ENCODE results near the gene TSC22D3.

The TSC22D3 gene

DNA sequence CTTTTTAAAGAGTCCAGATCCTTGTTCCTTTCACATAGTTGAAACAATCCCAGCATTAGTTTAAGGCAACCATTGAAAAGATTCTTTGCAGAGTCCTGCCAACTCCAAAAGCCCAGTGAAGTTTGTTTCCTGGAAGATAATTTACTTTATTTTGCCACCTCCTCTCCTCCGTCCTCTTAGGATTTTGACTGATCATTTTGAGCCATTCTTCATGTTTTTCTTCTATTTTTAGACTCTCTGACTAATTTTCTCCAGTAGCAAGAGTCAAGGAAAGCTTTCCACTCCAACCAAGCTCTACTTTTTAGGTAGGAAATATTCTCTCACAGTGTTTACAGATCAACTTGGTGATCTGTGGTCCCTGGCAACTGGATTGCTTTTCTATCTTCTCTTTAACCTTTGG, 12.2 kb upstream of the TSC22D3 start:
- TF ChIP-seq, protein P1, sequence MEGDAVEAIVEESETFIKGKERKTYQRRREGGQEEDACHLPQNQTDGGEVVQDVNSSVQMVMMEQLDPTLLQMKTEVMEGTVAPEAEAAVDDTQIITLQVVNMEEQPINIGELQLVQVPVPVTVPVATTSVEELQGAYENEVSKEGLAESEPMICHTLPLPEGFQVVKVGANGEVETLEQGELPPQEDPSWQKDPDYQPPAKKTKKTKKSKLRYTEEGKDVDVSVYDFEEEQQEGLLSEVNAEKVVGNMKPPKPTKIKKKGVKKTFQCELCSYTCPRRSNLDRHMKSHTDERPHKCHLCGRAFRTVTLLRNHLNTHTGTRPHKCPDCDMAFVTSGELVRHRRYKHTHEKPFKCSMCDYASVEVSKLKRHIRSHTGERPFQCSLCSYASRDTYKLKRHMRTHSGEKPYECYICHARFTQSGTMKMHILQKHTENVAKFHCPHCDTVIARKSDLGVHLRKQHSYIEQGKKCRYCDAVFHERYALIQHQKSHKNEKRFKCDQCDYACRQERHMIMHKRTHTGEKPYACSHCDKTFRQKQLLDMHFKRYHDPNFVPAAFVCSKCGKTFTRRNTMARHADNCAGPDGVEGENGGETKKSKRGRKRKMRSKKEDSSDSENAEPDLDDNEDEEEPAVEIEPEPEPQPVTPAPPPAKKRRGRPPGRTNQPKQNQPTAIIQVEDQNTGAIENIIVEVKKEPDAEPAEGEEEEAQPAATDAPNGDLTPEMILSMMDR (IDR thresholded peaks at IDR 0.05; ENCODE audit: borderline replicate concordance, insufficient read depth, low read depth, low read length): no peak
- H3K4me3 ChIP-seq (ENCODE audit: low read depth, low read length): no peak overlapping the region

DNA sequence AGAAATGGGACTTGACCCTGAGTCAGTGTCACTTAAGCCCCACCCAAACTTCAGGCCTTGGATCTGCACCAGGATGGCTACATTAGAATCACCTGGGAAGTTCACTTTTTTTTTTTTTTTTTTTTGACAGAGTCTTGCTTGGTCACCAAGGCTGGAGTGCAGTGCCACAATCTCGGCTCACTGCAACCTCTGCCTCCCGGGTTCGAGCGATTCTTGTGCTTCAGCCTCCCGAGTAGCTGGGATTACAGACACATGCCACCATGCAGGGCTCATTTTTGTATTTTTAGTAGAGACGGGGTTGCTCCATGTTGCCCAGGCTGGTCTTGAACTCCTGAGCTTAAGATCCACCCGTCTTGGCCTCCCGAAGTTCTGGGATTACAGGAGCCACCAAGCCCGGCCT, 4.9 kb upstream of the TSC22D3 start:
- no peak overlapping the region for H3K4me3 ChIP-seq (ENCODE audit: low read depth, low read length)

DNA sequence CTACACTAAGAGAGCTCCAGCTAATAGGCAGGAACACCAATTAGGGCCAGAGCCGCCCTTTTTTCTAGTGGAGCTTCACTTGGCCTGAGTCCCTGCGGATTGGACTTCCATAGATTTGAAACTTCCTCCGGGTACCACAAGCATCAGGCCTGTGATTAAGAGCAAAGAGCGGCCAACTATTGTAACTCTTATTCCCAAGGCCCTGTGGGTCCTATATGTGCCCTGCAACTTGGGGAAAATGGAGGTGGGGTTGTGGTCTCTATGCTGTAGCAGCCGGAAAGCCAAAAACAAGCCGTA, 1.9 kb upstream of the TSC22D3 start, which contains the start of gene NCBP2L:
TSS of gene NCBP2L (plus strand) at position 198 of the 297 bp plus-strand sequence. CDS start 16,488 bp downstream, outside the sequence.
- peak within 1 kb of the TSS; percentile 10 for H3K4me3 ChIP-seq (ENCODE audit: low read depth, low read length)
- TF ChIP-seq, protein P1 (IDR thresholded peaks at IDR 0.05; ENCODE audit: borderline replicate concordance, insufficient read depth, low read depth, low read length): no peak

More for the DNA sequence above, 4.9 kb upstream of the TSC22D3 start:
- TF ChIP-seq, protein P1 (IDR thresholded peaks at IDR 0.05; ENCODE audit: borderline replicate concordance, insufficient read depth, low read depth, low read length): no peak

DNA sequence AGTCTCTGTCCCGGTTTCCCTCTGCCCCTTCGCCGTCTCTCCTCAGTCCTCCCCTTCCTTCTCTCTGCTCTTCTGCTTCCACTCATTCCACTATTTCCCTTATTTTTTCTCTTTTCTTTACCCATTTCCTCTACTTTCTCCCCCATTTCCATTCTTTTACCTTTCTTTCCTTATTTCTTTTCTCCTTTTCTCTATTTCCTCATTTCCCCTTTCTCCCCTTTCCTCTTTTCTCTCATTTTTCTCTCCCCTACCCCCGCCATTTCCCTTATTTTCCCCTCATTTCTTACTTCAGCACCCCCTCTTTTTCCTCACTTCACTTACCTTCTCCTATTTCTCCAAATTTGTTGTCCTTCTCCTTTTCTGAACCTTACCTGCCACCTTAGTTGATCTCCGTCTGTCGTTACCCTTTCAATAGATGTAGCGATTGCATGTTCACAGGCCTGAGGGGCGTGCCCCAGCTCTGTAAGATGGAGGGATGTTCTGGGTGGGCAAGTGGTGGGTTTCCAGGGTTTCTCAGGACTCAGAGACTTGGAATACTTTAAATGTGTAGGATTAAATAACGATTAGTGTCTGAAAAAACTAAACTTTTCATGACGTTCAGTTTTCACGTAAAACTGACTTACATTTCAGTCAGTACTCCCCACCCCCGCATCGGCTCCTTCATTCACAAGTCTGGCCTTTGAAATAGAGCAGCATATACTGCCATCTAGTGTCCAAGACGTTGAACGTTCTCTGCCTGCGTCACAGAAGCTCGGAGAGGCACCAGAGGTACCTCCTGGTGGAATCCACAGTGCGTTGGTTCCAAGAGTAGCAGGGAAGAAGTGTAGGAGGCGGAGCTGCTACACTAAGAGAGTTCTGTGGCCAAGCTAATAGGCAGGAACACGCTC, 1.3 kb upstream of the TSC22D3 start:
- peak overlapping the region; percentile 43 for H3K4me3 ChIP-seq (ENCODE audit: low read depth, low read length)
- TF ChIP-seq, protein P1 (IDR thresholded peaks at IDR 0.05; ENCODE audit: borderline replicate concordance, insufficient read depth, low read depth, low read length): peak; percentile 56; the same call in 1 of the 2 replicates

DNA sequence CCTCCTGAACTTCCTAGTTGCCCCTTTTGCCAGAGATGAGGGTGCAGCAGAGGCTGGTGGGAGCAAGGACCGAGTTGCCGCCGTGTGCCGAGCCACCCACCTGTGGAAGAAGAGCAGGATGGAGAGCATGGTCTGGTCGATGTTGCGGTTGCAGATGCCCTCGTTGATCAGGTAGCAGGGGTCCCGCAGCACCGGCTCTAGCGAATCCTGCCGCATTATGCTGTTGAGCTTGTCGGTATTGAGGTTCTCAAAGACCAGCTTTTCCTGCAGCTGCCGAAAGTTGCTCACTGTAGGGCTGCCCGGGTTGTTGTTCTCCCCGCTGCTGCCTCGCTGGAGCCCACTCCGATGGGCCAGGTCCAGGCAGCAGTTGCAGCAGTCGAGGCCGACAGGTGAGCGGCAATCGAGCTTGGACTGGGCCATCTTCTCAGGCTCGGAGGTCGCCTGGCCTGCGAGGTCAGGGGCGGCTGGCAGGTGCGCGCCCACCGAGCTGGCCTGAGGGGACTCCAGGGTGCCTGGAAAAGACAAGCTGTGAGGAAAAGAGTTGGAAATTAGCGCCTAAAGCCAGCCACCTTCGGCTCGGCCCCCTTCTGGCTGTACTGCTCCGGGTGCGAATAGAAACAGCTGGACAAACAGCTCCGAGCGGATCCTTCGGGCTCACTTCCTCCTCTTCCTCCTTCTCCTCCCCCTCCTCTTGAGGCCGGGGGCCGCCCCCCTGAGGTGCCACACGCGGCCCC, 420 bp downstream of the TSC22D3 start:
- TF ChIP-seq, protein P1 (IDR thresholded peaks at IDR 0.05; ENCODE audit: borderline replicate concordance, insufficient read depth, low read depth, low read length): no peak
- H3K4me3 ChIP-seq (ENCODE audit: low read depth, low read length): peak overlapping the region; percentile 35

DNA sequence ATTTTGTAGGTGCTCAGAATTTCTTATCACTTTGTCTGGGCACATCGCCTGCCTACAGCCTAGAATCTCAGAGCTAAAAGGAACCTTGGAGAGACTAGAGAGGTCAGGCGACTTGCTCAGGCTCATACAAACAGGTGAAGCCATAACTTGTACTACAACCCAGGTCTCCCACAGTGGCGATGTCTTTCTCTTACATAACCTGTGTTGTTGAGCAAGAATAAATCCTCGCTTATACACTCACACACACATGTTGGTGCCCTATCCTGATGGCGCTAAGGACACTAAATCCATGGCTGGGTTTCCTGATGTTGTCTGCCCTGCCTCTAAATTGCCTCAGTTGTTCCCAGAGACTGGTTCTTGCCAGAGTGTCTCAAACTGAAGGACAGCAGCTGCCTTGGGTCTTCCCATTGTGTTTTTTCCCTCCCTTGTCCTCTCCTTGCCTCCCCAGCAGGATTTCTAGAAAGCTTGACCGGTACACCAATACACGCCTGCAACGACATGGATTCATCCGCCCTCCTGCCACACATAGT, 1.6 kb downstream of the TSC22D3 start:
- TF ChIP-seq, protein P1 (IDR thresholded peaks at IDR 0.05; ENCODE audit: borderline replicate concordance, insufficient read depth, low read depth, low read length): no peak
- no peak overlapping the region for H3K4me3 ChIP-seq (ENCODE audit: low read depth, low read length)
